A549 (cell line): ENCODE measurements around the gene POLE3. TPM values are rescaled to one million over a fixed set of nuclear protein-coding genes. Genes with fewer than 3 reads are reported as not detected.

Source experiments
- ATAC-seq, 2 experiments: fragments of 200-7000 bp in 1 of 2; fragments of >200 bp in 1 of 2; cut with Nextera tagmentation in 1 of 2; cut with Tn5 transposase in 1 of 2; 3 replicates each; pipeline versions ENCODE4 v1.8.0 to v1.9.1; 2018 to 2020; ENCODE audit warnings: mild to moderate bottlenecking in 1 of 2, moderate library complexity in 1 of 2
- CTCF ChIA-PET: fragments of 300-600 bp; sonication (Branson Sonifier 250); formaldehyde crosslinking; extraction: SDS; loops from one replicate; lab custom pipeline; 2021; ENCODE audit warnings: antibody characterized with exemption, inconsistent platforms; lab: Yijun Ruan, JAX
- POLR2A ChIA-PET: fragments of 350-600 bp; formaldehyde crosslinking; extraction: SDS; loops from one replicate; lab custom pipeline; 2021; ENCODE audit warnings: antibody characterized with exemption, inconsistent platforms; lab: Yijun Ruan, JAX
- DNase-seq, 2 experiments: peaks; one replicate each; pipeline versions ENCODE4 v3.0.0 to v3.0.0-alpha.2; 2011 to 2016; ENCODE audit warnings: low read depth in 1 of 2, low spot score in 1 of 2
- FAIRE-seq: peaks from 2 replicates; lab custom pipeline; 2011; peaks lifted over from hg19 to GRCh38; lab: Jason Lieb, UNC
- H3K27ac ChIP-seq, 2 experiments: fragments of >200 bp; sonication (Bioruptor Twin); formaldehyde crosslinking; 3 replicates each; pipeline ENCODE4 v1.5.1; 2016 to 2017
- H3K4me1 ChIP-seq: fragments of >200 bp; sonication (Bioruptor Twin); formaldehyde crosslinking; 3 replicates; pipeline ENCODE4 v1.6.1; 2016
- H3K4me2 ChIP-seq: fragments of >200 bp; sonication (Bioruptor Twin); formaldehyde crosslinking; 3 replicates; pipeline ENCODE4 v1.6.1; 2016
- H3K4me3 ChIP-seq: fragments of >200 bp; sonication (Bioruptor Twin); formaldehyde crosslinking; 3 replicates; pipeline ENCODE4 v1.5.1; 2016
- H3K9me3 ChIP-seq: fragments of >200 bp; sonication (Bioruptor Twin); formaldehyde crosslinking; 3 replicates; pipeline ENCODE4 v1.6.1; 2016
- CHD2 ChIP-seq: fragments of 150-350 bp; IDR thresholded peaks from 2 replicates; pipeline ENCODE4 v1.6.1; 2014; ENCODE audit warnings: low read length; ENCODE audit not compliant: partially characterized antibody
- CHD4 ChIP-seq: fragments of 200-600 bp; sonication (generic); IDR thresholded peaks from 2 replicates; pipeline ENCODE4 v1.6.1; 2016; ENCODE audit warnings: antibody characterized with exemption, mild to moderate bottlenecking, borderline replicate concordance
- ELK1 ChIP-seq: fragments of 150-350 bp; IDR thresholded peaks from 2 replicates; pipeline ENCODE4 v1.6.1; 2014; ENCODE audit warnings: low read depth, mild to moderate bottlenecking, low read length
- EP300 ChIP-seq, 2 experiments: fragments of >200 bp; sonication (Bioruptor Twin); formaldehyde crosslinking; IDR thresholded peaks; 2 replicates in 1 of 2; 3 replicates in 1 of 2; pipeline ENCODE4 v1.6.1; 2016 to 2017
- ESRRA ChIP-seq: fragments of 150-350 bp; IDR thresholded peaks from 2 replicates; pipeline ENCODE4 v1.6.1; 2014; ENCODE audit warnings: mild to moderate bottlenecking, low read length, borderline replicate concordance
- FOSB ChIP-seq: fragments of 250-450 bp; sonication (Bioruptor Pico); IDR thresholded peaks from 2 replicates; pipeline ENCODE4 v1.5.0; 2020; ENCODE audit warnings: mild to moderate bottlenecking, moderate library complexity
- GATA3 ChIP-seq: IDR thresholded peaks from 2 replicates; pipeline ENCODE4 v1.6.1; 2012; ENCODE audit warnings: borderline replicate concordance
- HOXB5 ChIP-seq: fragments of 250-450 bp; sonication (Bioruptor Pico); IDR thresholded peaks from 2 replicates; pipeline ENCODE4 v1.5.0; 2020; ENCODE audit warnings: mild to moderate bottlenecking, moderate library complexity
- NPAS2 ChIP-seq: fragments of 250-450 bp; sonication (Bioruptor Pico); IDR thresholded peaks from 2 replicates; pipeline ENCODE4 v1.8.0; 2022; ENCODE audit warnings: mild to moderate bottlenecking, moderate library complexity, borderline replicate concordance
- POLR2AphosphoS2 ChIP-seq: conservative IDR thresholded peaks from 2 replicates; pipeline ENCODE4 v1.6.1; 2012; ENCODE audit warnings: low read length, improper control_type of control experiment, inconsistent platforms
- RARB ChIP-seq: fragments of 250-450 bp; sonication (Bioruptor Pico); IDR thresholded peaks from 2 replicates; pipeline ENCODE4 v1.8.0; 2021; ENCODE audit warnings: mild to moderate bottlenecking, moderate library complexity
- REST ChIP-seq: fragments of 200-600 bp; sonication (generic); IDR thresholded peaks from 2 replicates; pipeline ENCODE4 v1.6.1; 2016; ENCODE audit warnings: antibody characterized with exemption, mild to moderate bottlenecking, moderate library complexity
- RNF2 ChIP-seq: fragments of 200-600 bp; sonication (generic); IDR thresholded peaks from 2 replicates; pipeline ENCODE4 v1.6.1; 2016; ENCODE audit warnings: low read depth, mild to moderate bottlenecking, antibody characterized with exemption, moderate library complexity, borderline replicate concordance
- USF2 ChIP-seq: fragments of 450-650 bp; IDR thresholded peaks from 2 replicates; pipeline ENCODE4 v1.6.1; 2014; ENCODE audit warnings: antibody characterized with exemption
- ZFP36 ChIP-seq: fragments of 450-650 bp; IDR thresholded peaks from 2 replicates; pipeline ENCODE4 v1.6.1; 2014; ENCODE audit warnings: borderline replicate concordance; ENCODE audit not compliant: partially characterized antibody
- WGBS: methylation state at CpG from one replicate; pipeline ENCODE4 v1.1.6; 2017; ENCODE audit errors: missing lambda C conversion rate; 5-methylcytosine and 5-hydroxymethylcytosine counted together
- polyA plus RNA-seq, 4 experiments: library from polyadenylated mRNA; depleted of rRNA in 3 of 4; stranded (reverse); fragments of >200 nt; fragmentation: RNase III in 1 of 4; extraction: RNeasy Plus Mini Kit Qiagen cat#74134 plus additional on column Dnase treatment in 1 of 4; gene quantifications; 2 replicates in 3 of 4; 3 replicates in 1 of 4; pipeline ENCODE4 v1.2.3, GENCODE V29; 2011 to 2017
- TF ChIP-seq, protein P1 (sequence below): fragments of >200 bp; sonication (Bioruptor Twin); formaldehyde crosslinking; IDR thresholded peaks from 3 replicates; pipeline ENCODE4 v1.5.1; 2016

The POLE3 gene
- polyA plus RNA-seq, 2 of the 4 experiments (the other 2 are of a cell fraction): 92.2 to 143 TPM

- FAIRE-seq (no peak), DNase-seq (peak; percentile 22), ATAC-seq (no peak)
- TF ChIP-seq EP300 (IDR thresholded peaks at IDR 0.05): no peak
- TF ChIP-seq ESRRA: no peak
- TF ChIP-seq USF2: no peak
- TF ChIP-seq NPAS2: no peak
- TF ChIP-seq RNF2: no peak
- ChIA-PET POLR2A (interaction anchor here (0.7 to 1.5 kb wide), 5 partner anchors 8 to 100 kb away, joined by 3 to 9 read pairs (median 4); partner anchors contain the start of genes CDC26, PRPF4 and WDR31), CTCF (interaction anchor here (0.6 to 2.7 kb wide), 5 partner anchors 13 to 733 kb away, joined by 3 to 9 read pairs (median 4); partner anchors contain the start of gene ALAD)
- H3K27ac ChIP-seq: peak overlapping the region; percentile 81 to 93; a peak in 4 of 6 replicates
- no peaks in the 10 kb centered on the region for H3K9me3 ChIP-seq
- peaks cover 4% of the 10 kb centered on the region; the same call in 2 of the 3 replicates for H3K4me1 ChIP-seq
- H3K4me2 ChIP-seq: peak overlapping the region; percentile 99
- peak overlapping the region; percentile 58 for H3K4me3 ChIP-seq
- WGBS: 61% methylated on average over 5 of the region's 6 CpGs
Observed at GRCh38 chr9:113375057-113376023, 35.1 kb downstream of the POLE3 start.

DNA sequence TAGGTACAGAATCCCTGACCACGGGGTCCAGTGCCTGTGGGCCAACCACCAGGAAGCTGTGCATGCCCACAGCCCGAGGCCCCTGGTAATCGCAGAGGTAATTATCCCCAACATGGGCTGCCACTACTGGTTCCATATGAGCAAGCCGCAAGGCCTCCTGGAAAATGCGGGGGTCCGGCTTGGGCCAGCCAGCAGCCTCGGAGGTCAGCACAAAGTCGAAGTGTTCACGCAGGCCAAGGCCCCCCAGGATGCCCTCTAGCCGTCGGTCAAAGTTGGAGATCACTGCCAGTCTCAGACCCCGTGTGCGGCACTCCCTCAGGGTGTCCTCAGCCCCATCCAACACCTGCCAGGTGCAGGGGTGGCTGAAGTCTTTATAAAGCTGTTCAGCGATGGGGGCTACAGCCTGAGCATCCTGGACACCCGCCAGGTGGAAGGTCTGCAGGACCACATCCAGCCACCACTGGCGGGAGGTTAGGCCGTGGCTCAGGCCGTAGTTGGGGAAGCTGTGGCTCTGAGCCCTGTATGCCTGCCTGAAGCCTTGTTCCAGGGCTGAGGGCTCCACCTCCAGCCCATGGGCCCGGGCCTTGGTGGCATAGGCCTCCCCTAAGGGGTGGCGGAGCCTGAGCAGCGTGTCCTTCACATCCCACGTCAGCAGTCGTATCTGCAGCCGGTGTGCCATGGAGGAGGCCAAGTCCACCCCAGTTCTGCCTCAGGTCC lies 36.6 kb downstream of the POLE3 start:
- H3K27ac ChIP-seq: no peak overlapping the region

More for the DNA sequence above, 36.6 kb downstream of the POLE3 start:
- POLR2A ChIA-PET: interaction anchor here (1.0 to 1.3 kb wide), 2 partner anchors 34 to 99 kb away, joined by 3 read pairs; partner anchors contain the start of genes CDC26, PRPF4 and WDR31
- TF ChIP-seq ZFP36 (no peak), ELK1 (no peak), CHD4 (no peak), RARB (no peak), REST (no peak), CHD2 (no peak), FOSB (CRISPR knock-in tag) (no peak), POLR2AphosphoS2 (no peak), HOXB5 (no peak), GATA3 (no peak)
- TF ChIP-seq, protein P1, sequence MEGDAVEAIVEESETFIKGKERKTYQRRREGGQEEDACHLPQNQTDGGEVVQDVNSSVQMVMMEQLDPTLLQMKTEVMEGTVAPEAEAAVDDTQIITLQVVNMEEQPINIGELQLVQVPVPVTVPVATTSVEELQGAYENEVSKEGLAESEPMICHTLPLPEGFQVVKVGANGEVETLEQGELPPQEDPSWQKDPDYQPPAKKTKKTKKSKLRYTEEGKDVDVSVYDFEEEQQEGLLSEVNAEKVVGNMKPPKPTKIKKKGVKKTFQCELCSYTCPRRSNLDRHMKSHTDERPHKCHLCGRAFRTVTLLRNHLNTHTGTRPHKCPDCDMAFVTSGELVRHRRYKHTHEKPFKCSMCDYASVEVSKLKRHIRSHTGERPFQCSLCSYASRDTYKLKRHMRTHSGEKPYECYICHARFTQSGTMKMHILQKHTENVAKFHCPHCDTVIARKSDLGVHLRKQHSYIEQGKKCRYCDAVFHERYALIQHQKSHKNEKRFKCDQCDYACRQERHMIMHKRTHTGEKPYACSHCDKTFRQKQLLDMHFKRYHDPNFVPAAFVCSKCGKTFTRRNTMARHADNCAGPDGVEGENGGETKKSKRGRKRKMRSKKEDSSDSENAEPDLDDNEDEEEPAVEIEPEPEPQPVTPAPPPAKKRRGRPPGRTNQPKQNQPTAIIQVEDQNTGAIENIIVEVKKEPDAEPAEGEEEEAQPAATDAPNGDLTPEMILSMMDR: no peak
- TF ChIP-seq, all 56 proteins: peak for 0
- FAIRE-seq: no peak
- peaks cover 4% of the 10 kb centered on the region; the same call in 2 of the 3 replicates for H3K4me1 ChIP-seq
- WGBS: 96% methylated on average over 21 of the region's 24 CpGs
- CTCF ChIA-PET: interaction anchor here (0.6 to 1.9 kb wide), 4 partner anchors 12 to 27 kb away, joined by 3 to 7 read pairs (median 4); partner anchors contain the start of gene ALAD
- DNase-seq: no peak
- H3K4me2 ChIP-seq: no peak overlapping the region
- no peak overlapping the region for H3K4me3 ChIP-seq
- no peaks in the 10 kb centered on the region for H3K9me3 ChIP-seq
- no peak for ATAC-seq
